NCI-H748 (cell line): ENCODE measurements around the gene ZMYND19.
"Not testable (repeated sequence)": the region's sequence is repeated elsewhere in the genome, so short reads cannot be mapped to it uniquely, and the experiment has no call there.

Source experiments
- DNase-seq: peaks from one replicate; lab custom pipeline; 2025; ENCODE audit not compliant: unreplicated experiment; lab: John Stamatoyannopoulos, UW

Gene ZMYND19

DNA sequence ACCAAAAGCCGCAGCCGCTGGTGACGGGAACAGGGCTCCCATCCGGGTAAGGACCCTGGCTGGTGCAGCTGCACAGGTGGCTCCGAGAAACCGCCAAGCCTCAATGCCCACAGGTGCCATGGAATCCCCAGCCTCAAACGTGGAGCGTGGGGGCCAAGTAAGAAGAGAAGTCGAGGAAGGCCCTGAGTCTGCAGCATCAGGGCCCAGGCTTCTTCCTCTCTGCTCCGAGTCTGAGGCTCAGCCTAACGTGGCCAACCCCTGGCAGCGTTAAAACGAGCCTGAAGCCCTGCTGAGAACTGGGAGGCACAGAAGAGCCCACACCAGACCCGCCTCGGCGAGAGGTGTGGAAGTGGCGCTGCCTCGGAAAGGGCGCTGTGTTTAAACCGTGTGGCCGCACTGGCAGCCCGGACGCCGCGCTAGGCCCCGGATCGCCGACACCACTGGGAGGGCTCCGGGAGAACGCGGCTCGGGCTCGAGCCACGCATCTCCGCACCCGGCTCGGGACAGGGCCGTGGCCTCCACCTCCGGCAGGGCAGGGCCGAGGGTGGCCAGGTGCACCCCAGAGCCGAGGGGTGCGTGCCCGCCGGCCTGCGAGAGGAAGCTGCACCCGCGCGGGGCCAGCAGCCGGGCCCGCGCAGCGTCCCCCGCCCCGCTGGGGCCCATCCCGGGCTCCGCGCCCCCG is 730 bp downstream of the ZMYND19 start:
- peak; percentile 28 for DNase-seq

DNA sequence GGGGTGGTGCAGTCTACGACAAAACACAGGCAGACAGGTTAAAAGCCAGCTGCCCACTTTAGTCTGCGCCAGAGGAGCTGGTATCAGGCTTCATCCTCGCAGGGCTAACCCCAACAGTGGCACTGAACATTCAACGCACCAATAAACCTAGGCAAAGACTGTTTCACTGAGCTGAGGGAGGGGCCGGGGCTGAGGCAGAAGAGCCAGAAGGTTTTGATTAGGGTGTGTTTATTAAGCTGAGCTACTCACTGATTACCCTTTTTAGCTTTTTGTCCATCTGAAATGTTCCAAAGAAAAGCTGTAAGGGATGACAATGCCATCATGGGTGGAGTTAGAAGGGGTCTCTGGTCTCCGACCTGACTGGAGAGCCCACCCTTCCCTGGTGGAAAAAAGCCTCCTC is 1.4 kb downstream of the ZMYND19 start:
- no peak for DNase-seq

DNA sequence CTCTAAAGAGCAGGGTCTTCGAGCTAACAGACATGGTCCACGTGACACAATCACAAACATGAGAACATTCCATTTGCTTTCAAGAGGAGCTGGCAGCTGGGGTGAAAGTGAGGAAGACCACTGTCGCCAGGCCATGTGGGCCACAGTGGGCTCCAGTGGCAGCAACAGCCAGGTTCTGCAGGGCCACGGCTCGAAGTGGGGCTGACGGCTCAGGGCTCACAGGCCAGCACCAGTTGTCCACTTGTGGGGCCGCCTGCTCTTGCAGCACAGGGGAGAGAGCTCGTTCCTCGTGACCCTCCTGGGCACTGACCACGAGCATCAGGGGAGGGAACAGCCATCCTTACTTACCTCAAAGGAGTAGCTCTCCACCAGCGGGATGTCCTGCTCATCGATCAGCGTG is 2.0 kb downstream of the ZMYND19 start:
- DNase-seq, result no peak

DNA sequence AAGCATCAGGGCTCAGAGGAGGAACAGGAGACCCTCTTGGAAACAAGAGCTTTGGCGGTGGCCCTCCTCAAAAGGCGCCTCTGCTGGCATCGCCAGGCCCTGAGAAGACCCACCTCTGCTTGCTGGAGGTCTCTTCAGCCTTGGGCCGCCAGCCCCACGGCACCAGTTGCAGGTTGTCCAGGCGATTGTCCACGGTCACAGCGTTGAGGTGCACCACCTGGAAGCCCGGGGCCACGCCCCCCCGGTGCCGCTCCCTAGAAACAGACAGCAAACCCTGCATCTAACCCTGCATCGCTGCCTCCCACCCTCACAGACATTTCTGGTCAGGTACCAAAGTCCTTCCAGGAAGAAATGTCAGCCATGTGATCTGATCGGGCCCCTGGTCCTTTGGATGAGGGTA is 3.5 kb downstream of the ZMYND19 start:
- no peak for DNase-seq

DNA sequence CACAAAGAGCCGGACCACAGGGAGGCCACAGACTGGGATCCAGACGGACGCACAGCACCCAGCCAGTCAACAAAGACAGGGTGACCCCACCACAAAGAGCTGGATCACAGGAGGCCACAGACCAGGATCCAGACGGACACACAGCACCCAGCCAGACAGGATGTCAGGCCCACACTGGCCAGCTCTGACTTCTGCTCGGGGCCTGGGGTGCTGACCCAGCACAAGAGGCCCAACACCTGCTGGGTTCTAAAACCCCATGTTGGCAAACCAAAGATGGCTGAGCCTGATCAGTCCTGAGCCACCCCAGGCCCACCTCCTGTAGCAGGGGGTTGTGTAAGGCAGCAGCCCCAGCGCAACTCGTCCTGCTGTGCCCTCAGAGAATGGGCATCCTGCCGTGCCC is 6.4 kb downstream of the ZMYND19 start:
- DNase-seq, result no peak

DNA sequence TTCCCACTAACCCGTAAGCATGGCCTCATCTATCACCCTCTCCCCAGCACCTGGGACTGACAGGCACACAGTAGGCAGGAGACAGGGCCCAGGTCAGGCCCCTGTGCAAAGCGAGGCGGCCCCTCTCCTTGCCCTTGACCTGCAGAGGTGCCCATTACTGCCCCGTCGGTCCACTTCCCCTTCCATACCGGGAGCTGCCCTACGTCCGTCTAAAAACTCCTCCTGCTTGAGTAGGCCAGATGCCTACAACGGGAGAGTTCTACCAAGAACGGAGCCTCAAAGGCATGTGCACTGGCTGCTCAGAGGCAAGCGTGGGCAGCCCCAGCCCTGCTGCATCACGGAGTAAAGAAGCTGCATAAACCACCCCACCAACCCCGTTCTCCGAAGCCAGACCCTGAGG is 7.0 kb downstream of the ZMYND19 start:
- DNase-seq, result no peak

DNA sequence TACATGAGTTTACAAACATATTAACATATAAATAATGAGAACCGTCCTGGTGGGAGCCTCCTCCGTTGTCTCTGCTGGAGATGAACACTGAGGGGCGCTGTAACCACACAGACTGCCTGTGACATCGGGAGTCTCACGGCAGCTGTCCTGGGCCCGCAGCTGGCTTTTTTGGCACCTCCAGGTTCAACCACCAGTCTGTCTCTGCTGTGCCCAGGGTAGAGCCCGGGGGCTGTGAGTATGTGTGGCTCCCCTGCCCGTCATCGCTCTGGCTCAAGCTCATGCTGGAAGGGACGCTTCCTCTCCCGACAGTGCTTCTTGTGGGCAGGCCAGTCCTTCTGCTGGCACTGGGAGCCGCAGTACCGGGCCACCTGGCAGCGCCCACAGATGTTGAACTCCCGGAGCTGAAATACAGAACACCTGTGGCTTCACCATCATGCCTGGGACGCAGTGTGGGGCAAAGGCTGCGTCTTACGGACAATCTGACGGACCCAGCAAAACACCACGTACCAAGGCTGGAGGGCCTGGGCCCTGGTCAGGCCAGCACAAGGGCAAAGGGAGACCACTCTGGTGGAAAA is 7.9 kb downstream of the ZMYND19 start:
- no peak for DNase-seq

DNA sequence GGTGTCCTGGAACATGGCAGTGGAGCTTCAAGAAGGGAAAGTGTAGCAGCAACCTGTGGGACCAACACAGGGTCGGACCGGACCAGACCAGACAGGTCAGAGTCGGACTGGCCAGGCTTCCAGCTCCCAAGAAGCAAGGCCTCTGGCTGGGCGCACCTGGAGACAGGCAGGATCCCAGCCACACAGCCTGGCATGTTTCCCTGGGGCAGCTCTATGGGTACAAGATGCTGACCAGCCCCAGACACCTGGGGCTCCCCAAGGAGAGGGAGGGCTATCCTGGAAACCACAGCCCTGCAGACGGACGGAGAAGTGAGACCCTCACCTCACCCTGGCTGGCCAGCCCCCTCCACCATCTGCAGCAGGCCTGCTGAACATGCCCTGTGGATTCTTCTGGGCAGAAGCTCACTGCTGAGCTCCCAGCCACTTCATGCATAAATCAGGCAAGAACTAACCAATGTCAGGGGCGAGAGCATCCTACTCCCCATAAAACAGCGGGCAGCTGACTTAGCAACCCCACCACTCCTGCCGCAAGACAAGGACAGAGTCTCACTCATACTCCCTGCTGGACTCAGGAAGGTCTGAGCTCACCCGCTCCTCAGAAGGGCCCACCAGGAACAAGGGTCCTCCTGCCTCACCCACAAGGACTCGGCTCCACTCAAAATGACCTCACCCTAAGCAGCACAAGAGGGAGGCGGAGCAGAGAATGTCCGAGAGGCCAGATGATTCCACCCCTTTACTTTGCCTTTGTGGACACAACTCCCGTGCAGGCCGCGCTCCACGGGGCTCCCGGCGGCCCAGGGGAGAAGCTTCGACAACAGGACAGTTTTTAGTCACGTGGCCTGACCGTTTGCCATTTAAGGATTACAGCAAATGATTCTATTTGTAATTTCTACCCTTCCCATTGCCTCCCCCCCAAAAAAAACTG is 8.7 kb downstream of the ZMYND19 start:
- DNase-seq, result no peak

DNA sequence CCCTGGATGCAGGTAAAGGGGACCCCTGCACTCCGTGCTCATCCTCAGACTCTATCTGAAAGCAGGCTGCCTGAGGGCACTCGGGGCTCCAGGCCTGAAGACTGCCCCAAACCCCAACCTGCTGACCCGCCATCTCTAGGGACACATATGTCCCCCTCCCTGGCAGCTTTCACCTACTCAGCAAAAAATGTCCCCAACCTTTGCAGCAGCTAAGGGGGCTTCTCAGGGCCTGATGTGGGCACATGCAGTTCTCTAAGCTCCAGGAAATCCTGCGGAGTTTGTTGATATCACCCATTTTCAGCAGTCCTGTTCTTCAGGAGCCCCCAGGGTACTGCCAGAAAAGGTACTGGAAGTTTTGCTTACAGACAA is 9.4 kb downstream of the ZMYND19 start:
- DNase-seq, result no peak

DNA sequence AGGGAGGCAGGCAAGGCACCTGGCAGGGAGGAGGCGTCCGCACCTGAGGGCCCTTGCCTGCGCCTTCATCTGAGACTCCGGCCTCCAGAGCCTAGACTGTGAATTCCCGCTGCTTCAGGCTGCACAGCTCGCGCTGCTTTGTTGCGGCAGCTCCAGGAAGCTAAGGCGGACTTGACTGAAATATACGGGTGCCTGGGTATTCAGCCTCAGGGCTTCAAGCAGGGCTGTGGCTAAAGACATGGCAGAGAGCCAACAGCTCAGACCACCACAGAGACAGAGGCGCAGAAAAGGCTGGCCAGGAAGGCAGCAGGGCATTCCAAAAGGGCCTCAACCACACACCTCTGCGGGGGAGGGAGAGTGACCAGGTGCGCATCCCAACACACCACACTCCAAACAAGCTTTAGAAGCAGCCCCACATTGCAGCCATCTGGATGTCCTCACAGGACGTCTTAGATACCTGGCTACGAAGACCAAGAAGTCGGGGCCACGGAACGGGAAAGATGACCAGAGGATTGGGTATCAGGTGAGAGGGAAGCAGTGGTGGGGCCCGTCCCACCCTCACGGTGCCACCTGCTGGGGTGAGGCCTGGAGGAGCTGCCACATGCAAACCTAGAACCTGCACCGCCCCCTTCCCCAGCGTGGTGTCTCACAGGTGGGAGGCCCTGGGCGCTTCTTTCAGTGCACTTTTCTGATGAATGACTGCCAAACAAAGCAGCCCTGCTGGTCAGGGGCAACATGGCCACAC is 9.9 kb downstream of the ZMYND19 start:
- peak; percentile 32 for DNase-seq

DNA sequence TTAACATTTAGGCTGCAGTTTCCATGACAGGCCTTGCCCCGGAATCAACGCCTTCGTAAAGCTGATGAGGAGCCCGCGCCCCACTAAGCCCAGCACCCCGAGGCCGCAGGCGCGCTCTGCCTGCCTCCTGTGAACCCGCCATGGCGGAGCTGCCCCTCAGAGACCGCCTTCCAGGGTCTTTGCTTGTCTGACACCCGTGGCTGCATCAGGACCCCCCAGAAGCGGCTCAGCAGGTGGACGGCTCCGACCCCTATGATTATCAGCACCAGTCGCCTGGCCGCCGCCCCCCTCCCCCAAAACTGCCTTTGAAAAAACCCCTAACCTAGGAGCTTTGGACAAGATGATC is 11.1 kb downstream of the ZMYND19 start:
- DNase-seq, result no peak

DNA sequence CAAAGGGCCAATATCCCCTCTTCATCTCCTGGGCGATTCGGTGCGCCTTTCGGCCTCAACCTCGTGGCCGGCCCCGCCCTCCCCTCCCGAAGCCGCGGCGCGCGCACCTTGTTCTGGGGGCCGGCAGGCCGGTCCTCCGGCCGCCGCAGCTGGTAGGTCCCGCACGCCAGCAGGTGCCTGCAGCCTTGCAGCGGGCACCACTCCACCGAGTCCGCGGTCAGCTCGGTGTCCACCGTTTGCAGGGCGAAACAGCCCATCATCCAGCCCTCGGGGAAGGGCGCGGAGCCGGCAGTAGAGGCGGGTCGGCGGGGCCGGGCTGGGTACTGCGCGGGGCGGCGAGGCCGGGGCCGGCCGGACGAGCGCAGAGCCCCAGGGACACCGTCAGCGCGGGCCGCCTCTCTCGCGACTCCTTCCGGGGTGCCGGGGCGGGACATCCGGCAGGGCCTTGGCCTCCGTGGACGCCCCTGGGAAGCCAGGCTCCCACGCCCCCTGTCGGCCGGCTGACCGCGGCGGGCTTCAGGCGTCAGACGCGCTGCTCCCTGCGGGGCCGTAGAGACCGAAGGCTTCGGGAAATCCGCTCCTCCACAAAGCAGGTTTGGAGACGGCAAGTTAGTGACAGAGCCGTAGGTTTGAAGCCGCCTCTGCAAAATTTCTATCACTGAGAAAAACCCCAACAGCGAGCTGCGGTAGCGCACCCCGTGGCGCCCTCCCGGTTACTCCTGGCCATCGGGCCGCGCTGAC is 11.6 kb downstream of the ZMYND19 start, which contains the start of gene DPH7:
DPH7 (minus strand) TSS at position 408 of the 741 bp plus-strand sequence; CDS start at position 260, 148 bp downstream.
- peak; percentile 95 for DNase-seq

DNA sequence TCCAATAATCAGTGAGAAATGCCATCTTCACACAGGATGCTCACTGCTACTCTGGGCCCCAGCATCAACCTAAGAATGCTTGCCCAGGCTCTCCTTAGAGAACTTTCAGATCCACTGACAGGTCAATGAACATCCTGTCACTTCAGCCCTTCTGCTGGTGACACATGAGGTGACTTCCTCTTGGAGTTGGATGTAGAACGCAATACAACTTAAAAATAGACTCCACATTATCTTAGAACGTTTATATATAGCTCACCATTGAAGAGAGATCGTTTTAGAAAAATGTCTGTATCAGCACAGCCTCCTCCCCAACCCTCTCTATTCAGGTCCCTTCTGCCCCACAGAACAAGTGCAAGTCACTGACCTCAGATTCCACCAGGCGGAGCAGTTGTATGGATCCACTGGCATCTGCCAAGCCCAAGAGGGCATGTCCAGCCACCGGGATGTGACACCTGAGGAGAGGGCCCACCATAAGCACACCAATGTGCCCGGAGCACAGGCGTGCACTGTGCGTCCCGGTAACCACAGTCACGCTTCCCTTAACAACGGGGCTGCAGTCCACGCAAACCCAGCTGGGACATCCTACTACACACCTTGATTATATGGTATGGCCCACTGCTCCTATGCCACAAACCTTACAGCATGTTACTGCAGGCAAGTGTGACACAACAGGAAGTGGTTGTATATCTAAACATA is 14.4 kb downstream of the ZMYND19 start:
- DNase-seq, result no peak

DNA sequence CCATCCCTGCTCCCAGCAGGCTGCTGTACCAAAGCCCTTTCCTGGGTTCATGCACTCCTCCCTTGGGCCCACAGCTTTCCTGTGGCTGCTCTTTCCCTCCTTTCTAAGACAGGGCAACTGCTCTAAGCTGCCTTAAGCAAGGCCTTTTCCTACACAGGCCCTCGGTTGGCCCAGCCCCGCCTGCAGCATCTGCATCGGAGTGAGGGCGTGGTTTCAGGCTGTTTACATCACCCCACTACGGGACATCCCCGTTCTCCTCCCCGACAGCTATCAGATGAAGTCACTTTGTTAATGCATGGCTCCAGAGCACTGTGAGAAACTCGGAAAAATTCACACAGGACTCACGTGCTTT is 15.0 kb downstream of the ZMYND19 start:
- DNase-seq, result no peak

DNA sequence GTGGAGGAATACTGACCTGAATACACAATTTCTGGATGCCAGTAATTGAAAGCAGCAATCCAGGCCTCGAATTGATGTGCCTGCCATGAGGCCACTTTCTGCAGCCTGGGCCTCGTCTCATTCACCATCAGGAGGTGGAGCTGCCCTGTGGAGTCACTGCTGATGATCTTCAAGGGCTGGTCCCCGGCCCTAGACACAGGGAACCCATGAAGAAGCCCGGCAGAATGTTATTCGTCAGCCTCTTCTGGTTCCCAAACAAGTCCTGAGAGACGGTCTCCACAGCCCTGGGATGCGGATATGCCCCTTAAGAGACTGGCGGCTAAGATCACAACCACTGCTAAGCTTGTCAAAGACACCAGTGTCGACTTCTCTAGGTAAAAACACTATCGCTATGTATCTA is 16.1 kb downstream of the ZMYND19 start:
- no peak for DNase-seq

DNA sequence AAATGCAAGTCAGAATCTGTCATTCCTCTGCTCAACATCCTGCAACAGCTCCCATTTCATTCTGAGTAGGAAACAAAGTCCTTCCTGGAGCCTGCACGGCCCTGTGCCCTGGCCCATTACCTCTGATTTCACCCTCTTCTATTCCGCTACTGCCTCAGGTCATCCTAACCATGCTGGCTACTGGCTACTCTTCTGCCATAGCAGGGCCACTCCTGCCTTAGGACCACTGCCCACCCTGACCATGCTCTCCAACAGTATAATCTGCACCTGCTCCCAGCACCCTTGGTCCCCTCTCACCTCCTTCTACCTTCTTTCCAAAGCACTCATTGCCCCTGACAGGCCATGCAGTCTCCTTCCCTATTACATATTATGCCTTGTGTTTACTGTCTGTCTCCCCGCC is 19.7 kb downstream of the ZMYND19 start:
- DNase-seq, result no peak

DNA sequence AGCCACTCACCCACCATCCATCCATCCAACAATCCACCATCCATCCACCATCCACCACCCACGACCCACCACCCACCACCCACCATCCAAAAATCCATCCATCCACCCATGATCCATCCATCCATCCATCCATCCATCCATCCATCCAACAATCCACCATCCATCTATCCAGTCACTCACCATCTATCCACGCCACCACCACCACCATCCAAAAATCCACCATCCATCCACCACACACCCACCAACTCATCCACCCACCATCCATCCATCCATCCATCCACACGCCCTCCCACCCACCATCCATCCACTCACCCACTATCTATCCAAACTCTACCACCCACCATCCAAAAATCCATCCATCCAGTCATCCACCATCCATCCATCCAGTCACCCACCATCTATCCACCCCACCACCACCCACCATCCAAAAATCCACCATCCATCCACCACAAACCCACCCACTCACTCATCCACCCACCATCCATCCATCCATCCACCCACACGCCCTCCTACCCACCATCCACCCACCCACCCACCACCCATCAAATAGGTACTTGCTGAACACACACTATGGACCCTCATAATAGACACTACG is 20.6 kb downstream of the ZMYND19 start:
- no peak for DNase-seq

DNA sequence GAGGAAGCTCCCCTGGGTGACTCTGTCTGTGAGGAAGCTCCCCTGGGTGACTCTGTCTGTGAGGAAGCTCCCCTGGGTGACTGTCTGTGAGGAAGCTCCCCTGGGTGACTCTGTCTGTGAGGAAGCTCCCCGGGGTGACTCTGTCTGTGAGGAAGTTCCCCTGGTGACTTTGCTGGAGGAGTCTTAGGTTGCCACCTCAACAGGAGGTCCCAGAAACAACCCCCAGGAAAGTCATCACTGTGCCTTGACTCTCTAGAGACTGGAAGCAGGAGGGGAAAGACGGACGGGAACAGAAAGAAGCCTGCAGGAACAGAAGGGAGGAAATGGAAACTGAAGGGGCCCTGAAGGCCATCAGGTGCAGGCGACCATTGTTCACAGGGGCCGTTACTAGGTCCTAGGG is 21.9 kb downstream of the ZMYND19 start:
- DNase-seq, result not testable (repeated sequence)

DNA sequence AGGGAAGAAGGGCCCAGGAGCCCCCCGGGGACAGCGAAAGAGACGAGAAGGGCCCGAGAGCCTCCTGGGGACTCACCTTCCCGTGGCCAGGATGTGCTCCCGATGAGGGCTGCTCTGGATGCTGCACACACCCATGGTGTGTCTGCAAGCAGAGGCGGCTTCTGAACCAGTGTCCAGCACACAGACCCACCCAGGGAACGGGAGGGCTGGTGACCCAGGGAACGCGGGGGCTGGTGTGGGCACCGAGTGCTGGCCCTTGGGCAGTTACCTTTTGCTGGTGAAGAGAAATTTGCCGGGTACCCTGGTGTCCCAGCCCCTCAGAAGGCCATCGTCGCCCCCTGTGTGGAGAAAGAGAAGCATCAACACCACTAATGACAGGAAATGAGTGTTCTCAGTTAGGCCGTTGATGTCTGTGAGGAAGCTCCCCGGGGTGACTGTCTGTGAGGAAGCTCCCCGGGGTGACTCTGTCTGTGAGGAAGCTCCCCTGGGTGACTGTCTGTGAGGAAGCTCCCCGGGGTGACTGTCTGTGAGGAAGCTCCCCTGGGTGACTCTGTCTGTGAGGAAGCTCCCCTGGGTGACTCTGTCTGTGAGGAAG is 25.4 kb downstream of the ZMYND19 start:
- no peak for DNase-seq
